IgD-negative memory B cell (primary cell): ENCODE measurements around the gene CXCR4. TPM values are rescaled to one million over a fixed set of nuclear protein-coding genes. Genes with fewer than 3 reads are reported as not detected.
A peak's percentile ranks its signal among the peaks of the same experiment; 100 is the strongest.
"Not testable (repeated sequence)": the region's sequence is repeated elsewhere in the genome, so short reads cannot be mapped to it uniquely, and the experiment has no call there.

Experiments
- H3K27ac Mint-ChIP-seq, 3 donors: one replicate each; pipeline ENCODE4 v1.8.0; 2020 to 2022; ENCODE audit warnings: mild to moderate bottlenecking in 3 of 3, mixed read lengths in 3 of 3, moderate library complexity in 1 of 3
- H3K27me3 Mint-ChIP-seq: one replicate; pipeline ENCODE4 v1.8.0; 2021; ENCODE audit warnings: mixed read lengths
- H3K36me3 Mint-ChIP-seq: one replicate; pipeline ENCODE4 v1.8.0; 2020; ENCODE audit warnings: mild to moderate bottlenecking, mixed read lengths
- H3K4me1 Mint-ChIP-seq, 3 donors: one replicate each; pipeline ENCODE4 v1.8.0; 2020 to 2022; ENCODE audit warnings: mixed read lengths in 3 of 3, mild to moderate bottlenecking in 1 of 3
- H3K4me3 Mint-ChIP-seq, 4 donors: one replicate each; pipeline ENCODE4 v1.8.0; 2020 to 2022; ENCODE audit warnings: mild to moderate bottlenecking in 4 of 4, mixed read lengths in 4 of 4, moderate library complexity in 3 of 4
- H3K9me3 Mint-ChIP-seq, 3 donors: one replicate each; pipeline ENCODE4 v1.8.0; 2020 to 2021; ENCODE audit warnings: mixed read lengths in 3 of 3, mild to moderate bottlenecking in 1 of 3
- polyA plus RNA-seq: library from polyadenylated mRNA; unstranded; fragments of 300-500 nt; fragmentation: Illumina TruSeq; gene quantifications from one replicate; pipeline ENCODE4 v1.2.3, GENCODE V29; 2021

CXCR4 gene
- polyA plus RNA-seq, 1 donor from 2014 or later, result 862 TPM

- Mint-ChIP-seq H3K27me3 (no peaks in the 10 kb centered on the region), H3K4me1 (peaks cover 1 to 6% (median 3%) of the 10 kb centered on the region in 3 donors), H3K9me3 (no peaks in the 10 kb centered on the region), H3K27ac (no peak overlapping the region), H3K4me3 (no peak overlapping the region), H3K36me3 (no peaks in the 10 kb centered on the region)
These were observed 31.5 kb downstream of the CXCR4 start for GRCh38 chr2:136086253-136087016.

GRCh38 chr2:136085453-136086209 lies 32.3 kb downstream of the CXCR4 start:
- H3K27me3 Mint-ChIP-seq, result no peaks in the 10 kb centered on the region
- no peaks in the 10 kb centered on the region for H3K9me3 Mint-ChIP-seq
- H3K4me1 Mint-ChIP-seq, result peaks cover 1 to 6% (median 3%) of the 10 kb centered on the region in 3 donors
- no peaks in the 10 kb centered on the region for H3K36me3 Mint-ChIP-seq
- H3K4me3 Mint-ChIP-seq, result no peak overlapping the region
- no peak overlapping the region for H3K27ac Mint-ChIP-seq

DNA sequence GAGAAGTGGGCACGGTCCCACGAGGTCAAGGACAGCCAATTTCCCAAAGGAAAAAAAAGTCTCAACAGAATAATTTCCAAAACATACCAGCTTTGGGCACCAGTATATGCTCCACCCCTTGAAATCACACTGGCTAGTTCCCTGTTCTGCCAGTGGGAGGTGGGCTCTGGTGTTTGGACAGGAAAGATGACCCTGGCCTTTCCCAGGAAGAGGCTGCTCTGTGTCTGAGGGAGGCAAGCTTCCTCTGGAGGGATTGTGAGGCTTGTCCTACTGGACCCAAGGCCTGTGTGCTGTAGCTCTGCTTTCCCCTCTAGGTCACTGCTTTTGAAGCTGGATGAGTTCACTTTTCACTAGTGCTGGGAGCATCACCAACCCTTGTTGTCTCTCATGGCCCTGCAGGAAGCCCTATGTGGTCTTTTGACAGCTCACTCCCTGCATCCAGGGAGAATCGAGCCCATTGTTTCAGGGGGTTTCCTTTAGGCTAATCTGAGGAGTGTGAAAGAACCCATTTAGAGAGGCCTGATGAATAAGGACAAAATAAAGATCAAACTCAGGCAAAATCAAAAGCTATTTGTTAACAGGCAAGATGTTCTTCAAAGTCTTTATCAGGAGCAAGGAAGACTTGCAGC lies 36.3 kb downstream of the CXCR4 start:
- Mint-ChIP-seq H3K27me3 (no peaks in the 10 kb centered on the region), H3K9me3 (peaks cover under 1 to 9% (median 4%) of the 10 kb centered on the region in 3 donors), H3K27ac (peak overlapping the region in 1 of 3 donors; percentile 82), H3K36me3 (no peaks in the 10 kb centered on the region), H3K4me3 (no peak overlapping the region), H3K4me1 (peaks cover 1 to 5% (median 2%) of the 10 kb centered on the region in 3 donors)

DNA sequence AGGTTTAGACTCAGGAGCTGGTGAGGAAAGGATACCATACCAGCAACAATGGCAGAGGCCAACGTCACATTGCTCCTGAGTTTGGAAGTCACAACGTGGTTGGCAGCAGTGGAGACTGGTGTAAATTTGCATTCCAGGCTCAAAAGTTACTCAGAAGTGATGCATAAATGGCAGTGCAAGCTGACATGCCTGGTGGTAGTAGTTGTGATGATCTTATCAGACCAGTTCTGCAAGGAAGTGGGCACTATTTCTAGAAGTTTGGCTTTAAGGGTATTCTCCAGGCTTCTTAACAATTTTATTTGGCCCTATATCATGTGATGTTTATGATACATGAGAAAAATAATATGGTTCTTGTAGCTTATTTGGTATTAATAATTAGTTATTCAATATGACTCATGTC lies 37.8 kb downstream of the CXCR4 start:
- H3K4me1 Mint-ChIP-seq, result peaks cover 0 to 7% (median 3%) of the 10 kb centered on the region in 3 donors
- H3K36me3 Mint-ChIP-seq, result no peaks in the 10 kb centered on the region
- no peak overlapping the region for H3K27ac Mint-ChIP-seq
- peaks cover 1 to 9% (median 4%) of the 10 kb centered on the region in 3 donors for H3K9me3 Mint-ChIP-seq
- no peaks in the 10 kb centered on the region for H3K27me3 Mint-ChIP-seq
- no peak overlapping the region for H3K4me3 Mint-ChIP-seq

DNA sequence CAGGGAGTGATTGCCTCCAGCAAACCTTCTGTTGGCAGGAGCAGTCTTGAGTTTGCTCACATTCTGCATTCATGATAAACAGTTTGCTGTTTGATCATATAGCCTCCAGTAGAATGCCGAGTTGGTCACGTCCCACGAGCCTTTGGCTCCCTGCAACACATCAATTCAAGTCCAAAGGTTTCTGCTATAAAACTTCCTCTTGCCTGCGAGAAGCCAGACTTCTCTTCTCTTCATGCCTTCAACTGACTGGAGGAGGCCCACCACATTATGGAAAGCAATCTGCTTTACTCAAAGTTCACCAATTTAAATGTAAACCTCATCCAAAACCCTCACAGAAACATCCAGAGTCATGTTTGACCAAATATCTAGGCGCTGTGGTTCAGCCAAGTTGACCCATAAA lies 40.8 kb downstream of the CXCR4 start:
- Mint-ChIP-seq H3K9me3 (peaks cover 1 to 9% (median 4%) of the 10 kb centered on the region in 3 donors), H3K4me3 (no peak overlapping the region), H3K4me1 (peaks cover 5 to 17% (median 15%) of the 10 kb centered on the region in 3 donors), H3K36me3 (peaks cover 2% of the 10 kb centered on the region), H3K27ac (peak overlapping the region in 1 of 3 donors; percentile 13), H3K27me3 (peaks cover 2% of the 10 kb centered on the region)

- Mint-ChIP-seq H3K27ac (no peak overlapping the region), H3K4me3 (no peak overlapping the region), H3K9me3 (peaks cover 1 to 9% (median 4%) of the 10 kb centered on the region in 3 donors), H3K4me1 (peaks cover 10 to 21% (median 15%) of the 10 kb centered on the region in 3 donors), H3K27me3 (peaks cover 2% of the 10 kb centered on the region), H3K36me3 (peaks cover 2% of the 10 kb centered on the region)
These were observed 42.5 kb downstream of the CXCR4 start for GRCh38 chr2:136075476-136075875.

DNA sequence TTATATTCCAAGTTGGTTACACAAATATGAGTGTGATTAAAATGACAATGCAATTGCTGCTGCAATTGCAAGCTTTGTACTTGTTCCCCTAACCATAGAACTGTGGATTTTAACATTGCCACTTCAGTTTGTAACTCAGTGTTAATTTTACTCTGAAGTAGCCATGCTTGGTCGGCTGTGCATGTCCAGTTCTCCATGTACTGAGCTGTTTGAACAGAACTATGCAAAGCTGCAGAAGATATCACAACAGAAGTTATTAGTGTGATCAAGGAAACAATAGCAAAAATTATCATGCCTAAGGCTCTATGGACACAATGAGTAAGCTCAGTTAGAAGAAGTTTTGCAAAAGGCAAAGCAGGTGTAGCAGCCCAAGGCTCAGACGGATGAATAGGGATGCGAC lies 45.3 kb downstream of the CXCR4 start:
- Mint-ChIP-seq H3K4me3 (peak overlapping the region in 1 of 4 donors; percentile 84), H3K4me1 (peaks cover 16 to 23% (median 23%) of the 10 kb centered on the region in 3 donors), H3K27me3 (peaks cover 8% of the 10 kb centered on the region), H3K27ac (peak overlapping the region in 1 of 3 donors; percentile 59), H3K9me3 (peaks cover 0 to 4% (median 1%) of the 10 kb centered on the region in 3 donors), H3K36me3 (peaks cover 4% of the 10 kb centered on the region)

DNA sequence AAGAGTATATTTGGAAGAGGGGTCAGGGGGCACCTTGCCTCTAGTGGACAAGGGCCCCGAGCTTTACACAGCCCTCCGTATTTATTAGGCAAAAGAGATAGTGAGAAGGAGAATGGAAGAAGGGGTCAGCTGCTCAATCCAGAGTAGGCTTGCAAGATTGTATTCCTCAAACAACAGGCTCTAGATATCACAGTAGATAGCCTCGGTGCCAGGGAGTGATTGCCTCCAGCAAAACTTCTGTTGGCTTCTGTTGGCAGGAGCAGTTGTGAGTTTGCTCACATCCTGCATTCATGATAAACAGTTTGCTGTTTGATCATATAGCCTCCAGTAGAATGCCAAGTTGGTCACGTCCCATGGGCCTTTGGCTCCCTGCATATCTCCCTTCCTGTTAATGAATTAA lies 46.1 kb downstream of the CXCR4 start:
- not testable (repeated sequence) for H3K27ac Mint-ChIP-seq
- peaks cover 16 to 23% (median 23%) of the 10 kb centered on the region in 3 donors for H3K4me1 Mint-ChIP-seq

GRCh38 chr2:136070913-136071312 lies 47.0 kb downstream of the CXCR4 start:
- Mint-ChIP-seq H3K36me3 (peaks cover 4% of the 10 kb centered on the region), H3K4me3 (no peak overlapping the region), H3K9me3 (no peaks in the 10 kb centered on the region), H3K27ac (peak overlapping the region in 1 of 3 donors; percentile 42), H3K4me1 (peaks cover 16 to 25% (median 23%) of the 10 kb centered on the region in 3 donors), H3K27me3 (peaks cover 8% of the 10 kb centered on the region)

More for the DNA sequence above, 46.1 kb downstream of the CXCR4 start:
- peak overlapping the region in 2 of 4 donors; percentile 39 to 82 for H3K4me3 Mint-ChIP-seq
- not testable (repeated sequence) for H3K9me3 Mint-ChIP-seq, H3K27me3 Mint-ChIP-seq, H3K36me3 Mint-ChIP-seq

DNA sequence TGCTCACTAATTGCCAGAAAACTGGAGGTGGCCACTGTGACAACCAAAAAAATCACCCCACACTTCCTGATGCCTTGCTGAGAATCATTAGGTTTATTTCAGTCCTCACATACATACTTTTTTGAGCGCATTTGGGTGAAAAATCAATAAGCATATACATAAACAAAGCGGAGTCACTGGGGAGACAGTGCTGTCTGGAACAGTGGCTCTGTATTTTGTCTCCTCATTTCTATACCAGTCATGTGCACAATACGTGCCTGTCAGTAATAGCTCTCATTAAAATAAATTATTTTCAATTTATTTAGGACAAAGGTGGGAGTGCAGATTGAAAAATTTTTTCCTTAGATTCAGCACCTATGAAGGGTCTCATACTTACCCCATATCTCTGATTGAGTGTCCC lies 48.2 kb downstream of the CXCR4 start:
- Mint-ChIP-seq H3K4me3 (no peak overlapping the region), H3K4me1 (peaks cover 16 to 23% (median 20%) of the 10 kb centered on the region in 3 donors), H3K36me3 (peaks cover 4% of the 10 kb centered on the region), H3K9me3 (no peaks in the 10 kb centered on the region), H3K27me3 (peaks cover 8% of the 10 kb centered on the region), H3K27ac (no peak overlapping the region)

DNA sequence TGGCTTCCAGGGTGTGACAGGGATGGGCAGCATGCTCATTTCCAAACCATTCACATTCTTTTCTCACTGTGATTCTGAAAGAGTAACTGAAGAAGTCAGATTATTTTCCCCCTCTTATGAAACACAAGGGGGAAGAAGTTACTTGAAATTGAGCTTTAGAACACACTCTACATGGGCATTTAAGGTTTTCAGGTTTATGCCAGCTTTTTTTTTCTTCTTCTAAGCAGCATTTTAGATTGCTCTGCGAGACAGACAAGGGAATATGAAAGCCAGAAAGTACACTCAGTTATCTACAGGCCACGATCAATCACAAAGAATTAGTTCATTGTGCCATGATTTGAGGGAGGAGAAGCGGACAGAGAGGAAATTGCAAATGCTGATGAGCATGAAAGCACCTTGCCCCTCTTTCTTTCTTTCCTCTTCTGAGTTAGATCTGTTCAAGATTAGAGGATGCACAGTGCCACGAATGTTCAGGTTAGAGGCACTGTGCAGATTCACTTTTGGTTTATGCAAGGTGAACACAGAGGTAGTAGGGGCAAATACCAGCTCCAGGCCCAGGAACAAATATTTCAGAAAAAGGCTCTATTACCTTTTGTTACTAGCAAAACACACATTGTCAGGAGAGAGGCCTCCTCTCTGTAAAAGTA lies 49.2 kb downstream of the CXCR4 start:
- peaks cover 16 to 23% (median 20%) of the 10 kb centered on the region in 3 donors for H3K4me1 Mint-ChIP-seq
- H3K4me3 Mint-ChIP-seq, result no peak overlapping the region
- H3K27me3 Mint-ChIP-seq, result peaks cover 7% of the 10 kb centered on the region
- H3K36me3 Mint-ChIP-seq, result peaks cover 4% of the 10 kb centered on the region
- no peak overlapping the region for H3K27ac Mint-ChIP-seq
- no peaks in the 10 kb centered on the region for H3K9me3 Mint-ChIP-seq

DNA sequence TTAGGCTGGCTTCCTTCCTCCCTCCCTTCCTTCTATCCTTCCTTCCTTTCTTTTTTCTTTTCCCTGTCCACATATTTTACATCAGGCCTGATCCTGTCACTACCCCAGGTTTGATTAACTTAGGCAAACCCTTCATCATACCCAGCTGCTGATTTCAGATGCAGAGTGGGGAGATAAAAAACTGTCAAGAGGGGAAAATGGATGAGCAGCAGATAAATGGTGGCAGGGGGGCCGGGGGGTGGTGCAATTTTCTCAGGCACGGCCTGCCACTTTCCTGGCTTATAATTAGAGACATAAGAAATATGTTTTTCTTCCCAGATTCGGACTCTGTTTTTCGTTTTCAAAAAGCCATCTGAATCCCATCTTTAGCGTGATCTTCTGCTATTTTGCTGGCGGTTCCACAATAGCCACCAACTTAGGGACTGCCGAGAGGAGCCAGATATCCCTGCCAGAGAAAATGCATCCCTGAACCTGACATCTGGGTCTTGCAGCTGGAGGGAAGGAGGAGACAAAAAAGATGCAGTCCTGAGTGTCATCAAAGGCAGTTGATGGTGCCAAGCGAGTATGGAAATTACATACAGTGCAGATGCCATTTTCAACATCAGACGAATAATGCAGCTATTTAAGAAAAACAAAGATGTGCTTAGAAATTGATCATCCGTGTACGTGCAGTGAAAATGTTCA lies 49.9 kb downstream of the CXCR4 start:
- Mint-ChIP-seq H3K27me3 (peaks cover 7% of the 10 kb centered on the region), H3K36me3 (peaks cover 4% of the 10 kb centered on the region), H3K27ac (no peak overlapping the region), H3K4me1 (peaks cover 16 to 20% (median 20%) of the 10 kb centered on the region in 3 donors), H3K4me3 (no peak overlapping the region), H3K9me3 (no peaks in the 10 kb centered on the region)

DNA sequence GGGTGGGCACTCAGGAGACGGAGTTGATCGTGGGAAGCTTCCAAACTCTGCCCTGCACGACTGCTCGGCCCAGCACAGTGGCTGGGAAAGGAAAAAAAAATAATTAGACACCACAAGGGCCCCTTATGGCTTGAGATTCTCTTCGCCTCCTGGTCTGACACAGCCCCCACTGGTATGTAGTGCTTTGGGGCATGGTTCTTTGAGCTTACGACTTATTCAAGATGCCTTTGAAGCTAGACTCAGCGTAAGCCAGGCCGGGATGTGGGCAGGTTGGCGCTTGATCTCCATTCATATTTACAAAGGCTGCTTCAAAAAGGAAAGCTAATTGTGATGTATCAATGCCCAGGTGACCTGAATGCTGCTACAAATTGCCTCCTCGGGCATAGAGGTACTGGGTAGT lies 50.5 kb downstream of the CXCR4 start:
- H3K4me3 Mint-ChIP-seq, result no peak overlapping the region
- peaks cover 14 to 17% (median 16%) of the 10 kb centered on the region in 3 donors for H3K4me1 Mint-ChIP-seq
- no peaks in the 10 kb centered on the region for H3K9me3 Mint-ChIP-seq
- peaks cover 7% of the 10 kb centered on the region for H3K27me3 Mint-ChIP-seq
- no peak overlapping the region for H3K27ac Mint-ChIP-seq
- H3K36me3 Mint-ChIP-seq, result peaks cover 2% of the 10 kb centered on the region

DNA sequence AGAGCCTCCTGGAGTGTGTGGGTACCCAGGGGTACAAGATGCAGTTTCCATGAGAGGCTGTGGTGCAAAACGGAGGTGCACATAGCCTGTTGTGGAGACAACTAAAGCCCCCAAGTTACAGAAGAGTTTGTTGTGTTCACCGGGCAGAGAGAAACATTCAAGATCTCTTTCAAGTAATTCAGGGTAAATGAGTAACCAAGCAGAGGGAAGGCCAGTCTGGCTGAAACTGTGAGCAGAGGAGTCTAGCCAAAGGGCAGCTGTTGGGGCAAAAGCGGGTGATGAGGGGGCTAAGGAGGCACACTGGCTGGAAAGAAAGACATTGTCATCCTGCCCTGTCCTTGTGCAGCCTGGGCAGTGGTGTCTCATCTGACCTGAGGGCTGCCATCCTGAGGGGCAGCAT lies 52.0 kb downstream of the CXCR4 start:
- H3K27me3 Mint-ChIP-seq, result peaks cover 7% of the 10 kb centered on the region
- no peak overlapping the region for H3K27ac Mint-ChIP-seq
- H3K4me3 Mint-ChIP-seq, result no peak overlapping the region
- peaks cover 0 to 2% (median 0%) of the 10 kb centered on the region in 3 donors for H3K9me3 Mint-ChIP-seq
- H3K36me3 Mint-ChIP-seq, result peaks cover 2% of the 10 kb centered on the region
- H3K4me1 Mint-ChIP-seq, result peaks cover 13 to 17% (median 17%) of the 10 kb centered on the region in 3 donors
